Endothelial cell of umbilical vein (primary cell): ENCODE data around the gene ARRDC2. TPM values are rescaled to one million over a fixed set of nuclear protein-coding genes. Genes with fewer than 3 reads are reported as not detected.

ENCODE experiments used
- BruUV-seq: library from RNA; stranded (reverse); fragments of 400-500 nt; replicated peaks from 2 replicates; lab custom pipeline; 2021; lab: Mats Ljungman, UMichigan
- CTCF ChIA-PET: fragments of 300-600, 350-600 bp; sonication (Branson Sonifier 250); formaldehyde crosslinking; loops from one replicate; lab custom pipeline; 2021; ENCODE audit warnings: antibody characterized with exemption, inconsistent platforms; lab: Charles Lee
- POLR2A ChIA-PET: fragments of 300-600, 350-600 bp; sonication (Branson Sonifier 250); formaldehyde crosslinking; loops from one replicate; lab custom pipeline; 2021; ENCODE audit warnings: antibody characterized with exemption, inconsistent platforms; lab: Charles Lee
- DNase-seq: peaks from one replicate; pipeline ENCODE4 v3.0.0-alpha.2; 2011; ENCODE audit warnings: low read depth, low spot score
- FAIRE-seq: peaks from 2 replicates; lab custom pipeline; 2011; peaks lifted over from hg19 to GRCh38; lab: Jason Lieb, UNC
- H2AFZ ChIP-seq: 2 replicates; pipeline ENCODE4 v1.6.0; 2012; ENCODE audit warnings: low read depth, low read length, control low read depth, inconsistent platforms
- H3K27ac ChIP-seq: 2 replicates; pipeline ENCODE4 v1.5.1; 2011; ENCODE audit warnings: low read depth, mild to moderate bottlenecking, control low read depth, low read length, moderate library complexity; ENCODE audit not compliant: insufficient read depth
- H3K27me3 ChIP-seq, 2 experiments: 2 replicates each; pipeline versions ENCODE4 v1.6.0 to v1.6.1; 2011; ENCODE audit warnings: low read length in 2 of 2, mixed read lengths in 1 of 2; ENCODE audit not compliant: control insufficient read depth in 2 of 2, insufficient read depth in 2 of 2
- H3K36me3 ChIP-seq, 2 experiments: 2 replicates in 1 of 2; 3 replicates in 1 of 2; pipeline ENCODE4 v1.5.1; 2011; ENCODE audit warnings: low read length in 2 of 2, mild to moderate bottlenecking in 1 of 2, moderate library complexity in 1 of 2; ENCODE audit not compliant: control insufficient read depth in 2 of 2, insufficient read depth in 2 of 2; ENCODE audit errors: extremely low read depth in 1 of 2
- H3K4me1 ChIP-seq: 3 replicates; pipeline ENCODE4 v1.5.1; 2011; ENCODE audit warnings: mild to moderate bottlenecking, low read length; ENCODE audit not compliant: control insufficient read depth, insufficient read depth; ENCODE audit errors: extremely low read depth
- H3K4me2 ChIP-seq: 2 replicates; pipeline ENCODE4 v1.6.1; 2011; ENCODE audit warnings: low read length, control low read depth, mixed read lengths; ENCODE audit not compliant: insufficient read depth
- H3K4me3 ChIP-seq, 3 experiments: fragments of 200-600 bp in 1 of 3; sonication (generic), shearing (Covaris generic) in 1 of 3; replicated peaks in 1 of 3; 2 replicates each; pipeline ENCODE4 v1.5.1; 2011 to 2016; ENCODE audit warnings: control low read depth in 3 of 3, low read length in 3 of 3, mild to moderate bottlenecking in 2 of 3, inconsistent platforms in 1 of 3, low read depth in 1 of 3, moderate library complexity in 1 of 3; ENCODE audit not compliant: insufficient read depth in 1 of 3
- H3K79me2 ChIP-seq: 2 replicates; pipeline ENCODE4 v1.6.0; 2012; ENCODE audit warnings: low read length, inconsistent platforms; ENCODE audit not compliant: control insufficient read depth, insufficient read depth
- H3K9ac ChIP-seq: replicated peaks from 2 replicates; pipeline ENCODE3; 2011; ENCODE audit warnings: low read length, control low read depth; ENCODE audit not compliant: insufficient read depth; ENCODE audit errors: extremely low read depth
- H3K9me1 ChIP-seq: replicated peaks from 3 replicates; pipeline ENCODE4 v1.6.0; 2011; ENCODE audit warnings: mild to moderate bottlenecking, low read length; ENCODE audit not compliant: control insufficient read depth, insufficient read depth; ENCODE audit errors: extremely low read depth
- H3K9me3 ChIP-seq: replicated peaks from 2 replicates; pipeline ENCODE4 v1.5.1; 2012; ENCODE audit warnings: low read length, inconsistent platforms; ENCODE audit not compliant: control insufficient read depth, insufficient read depth
- H4K20me1 ChIP-seq: replicated peaks from 2 replicates; pipeline ENCODE3; 2011; ENCODE audit warnings: mild to moderate bottlenecking, low read length; ENCODE audit not compliant: control insufficient read depth, insufficient read depth; ENCODE audit errors: extremely low read depth
- CTCF ChIP-seq, 2 donors: IDR thresholded peaks; 1 replicate in 1 of 2; 2 replicates in 1 of 2; pipeline ENCODE4 v1.5.1; 2011; ENCODE audit warnings: low read length in 2 of 2, mild to moderate bottlenecking in 2 of 2, moderate library complexity in 2 of 2, control low read depth in 1 of 2, inconsistent platforms in 1 of 2, low read depth in 1 of 2; ENCODE audit not compliant: insufficient read depth in 1 of 2; ENCODE audit errors: extremely low read depth in 1 of 2
- EZH2 ChIP-seq: IDR thresholded peaks from 2 replicates; pipeline ENCODE4 v1.6.1; 2012; ENCODE audit warnings: borderline replicate concordance, low read depth, mild to moderate bottlenecking, moderate library complexity, low read length, inconsistent platforms; ENCODE audit not compliant: severe bottlenecking
- FOS ChIP-seq: IDR thresholded peaks from 2 replicates; pipeline ENCODE4 v1.6.1; 2011; ENCODE audit warnings: mild to moderate bottlenecking, low read length, moderate library complexity, borderline replicate concordance; ENCODE audit not compliant: insufficient read depth
- GATA2 ChIP-seq: IDR thresholded peaks from 2 replicates; pipeline ENCODE4 v1.7.0; 2011; ENCODE audit warnings: low read depth, mild to moderate bottlenecking, moderate library complexity, mixed read lengths, low read length; ENCODE audit not compliant: insufficient read length, insufficient read depth
- JUN ChIP-seq: IDR thresholded peaks from 2 replicates; pipeline ENCODE4 v1.6.1; 2011; ENCODE audit warnings: borderline replicate concordance, low read depth; ENCODE audit not compliant: insufficient read length, insufficient read depth
- MAX ChIP-seq: IDR thresholded peaks from 2 replicates; pipeline ENCODE4 v1.6.1; 2011; ENCODE audit not compliant: insufficient read depth, insufficient read length
- MYC ChIP-seq: IDR thresholded peaks from one replicate; pipeline ENCODE4 v1.6.1; 2011; ENCODE audit warnings: mild to moderate bottlenecking, low read depth, low read length
- POLR2A ChIP-seq: IDR thresholded peaks from 2 replicates; pipeline ENCODE4 v1.6.1; 2012; ENCODE audit warnings: low read depth, mild to moderate bottlenecking, control low read depth, low read length
- POLR2AphosphoS5 ChIP-seq: IDR thresholded peaks from 2 replicates; pipeline ENCODE4 v1.6.1; 2012; ENCODE audit warnings: low read depth, mild to moderate bottlenecking, control low read depth, low read length, moderate library complexity; ENCODE audit not compliant: insufficient read depth
- dilution Hi-C: fragments of 300-500 bp; cut with MboI; formaldehyde crosslinking; loops from one replicate; pipeline ENCODE4 v1.15.0; 2019; ENCODE audit warnings: low sequenced_read_pairs; ENCODE audit not compliant: extremely low pct_ligation_motif_present
- intact Hi-C: fragments of 100-400 bp; cut with micrococcal nuclease; formaldehyde crosslinking; loops from one replicate; pipeline ENCODE4 v1.10.0; 2022
- polyA plus RNA-seq, 4 experiments: library from polyadenylated mRNA; depleted of rRNA in 3 of 4; stranded (reverse) in 3 of 4; unstranded in 1 of 4; fragments of >200 nt; gene quantifications; 2 replicates each; pipeline versions ENCODE4 v1.2.1 to v1.2.3, GENCODE V29; 2011 to 2012; ENCODE audit warnings: missing spikeins in 1 of 4
- total RNA-seq: library from RNA; stranded (reverse); gene quantifications from 2 replicates; pipeline ENCODE4 v1.2.3, GENCODE V29; 2021

ARRDC2 gene
- total and polyA plus RNA-seq, 2 donors (not counting 3 experiments of a cell fraction or from before 2014, with no cell fraction given), result 10.2 to 17.4 TPM

GRCh38 chr19:17973759-17974158, 34.2 kb upstream of the ARRDC2 start:
- Histone ChIP-seq H3K79me2 (no peaks in the 10 kb centered on the region), H3K9me3 (no peaks in the 10 kb centered on the region), H2AFZ (no peak overlapping the region), H3K4me2 (no peak overlapping the region), H3K36me3 (no peaks in the 10 kb centered on the region), H3K4me1 (no peaks in the 10 kb centered on the region), H3K9ac (no peak overlapping the region), H3K9me1 (no peaks in the 10 kb centered on the region), H3K4me3 (no peak overlapping the region), H3K27ac (no peak overlapping the region), H3K27me3 (no peaks in the 10 kb centered on the region), H4K20me1 (no peaks in the 10 kb centered on the region)
- POLR2A ChIA-PET, result no interaction called here
- no peak for TF ChIP-seq EZH2
- TF ChIP-seq CTCF (IDR thresholded peaks at IDR 0.05; ENCODE audit: extremely low read depth in 1 of 2, insufficient read depth in 1 of 2, low read depth in 1 of 2, low read length in 2 of 2), result no peak
- no peak for TF ChIP-seq POLR2A
- no peak for TF ChIP-seq MYC
- no peak for TF ChIP-seq MAX
- TF ChIP-seq POLR2AphosphoS5, result no peak
- TF ChIP-seq JUN, result no peak
- TF ChIP-seq GATA2, result no peak
- TF ChIP-seq FOS, result no peak
- dilution Hi-C loops, result no loop called here
- CTCF ChIA-PET, result no interaction called here
- intact Hi-C loops, result no loop called here
- BruUV-seq, result no TSS peak
- no peak for DNase-seq
- FAIRE-seq, result no peak
